K562 (cell line): Measurements from ENCODE around the gene ARHGEF25. TPM values are rescaled to one million over a fixed set of nuclear protein-coding genes. Genes with fewer than 3 reads are reported as not detected.

Experiments
- ARID2 ChIP-seq: fragments of 450-650 bp; IDR thresholded peaks from 2 replicates; pipeline ENCODE4 v1.6.1; 2017; ENCODE audit warnings: antibody characterized with exemption, mild to moderate bottlenecking
- DEAF1 ChIP-seq: fragments of 450-650 bp; formaldehyde crosslinking; IDR thresholded peaks from 2 replicates; pipeline ENCODE4 v1.4.0; 2020; ENCODE audit warnings: mild to moderate bottlenecking, moderate library complexity
- ELF1 ChIP-seq: fragments of 200-800 bp; sonication (Bioruptor generic); IDR thresholded peaks from 2 replicates; pipeline ENCODE4 v1.6.1; 2016; ENCODE audit warnings: missing genetic modification characterization, missing compliant biosample characterization
- ETS1 ChIP-seq: conservative IDR thresholded peaks from 2 replicates; pipeline ENCODE4 v1.6.1; 2011; ENCODE audit warnings: low read depth, mild to moderate bottlenecking, low read length; ENCODE audit not compliant: control insufficient read depth
- FOXK2 ChIP-seq, 2 experiments: fragments of 450-650 bp; IDR thresholded peaks in 1 of 2; conservative IDR thresholded peaks in 1 of 2; 2 replicates each; pipeline ENCODE4 v1.6.1; 2016; ENCODE audit warnings: low read depth in 2 of 2, mild to moderate bottlenecking in 1 of 2
- MGA ChIP-seq: fragments of 450-650 bp; IDR thresholded peaks from 2 replicates; pipeline ENCODE4 v1.6.1; 2016; ENCODE audit warnings: mild to moderate bottlenecking, moderate library complexity
- PCBP1 ChIP-seq: fragments of 200-400 bp; formaldehyde crosslinking; IDR thresholded peaks from 2 replicates; pipeline ENCODE4 v1.6.1; 2018; ENCODE audit warnings: mild to moderate bottlenecking, low read depth, low read length; ENCODE audit not compliant: poor library complexity, severe bottlenecking
- STAG1 ChIP-seq: sonication (generic); formaldehyde crosslinking; IDR thresholded peaks from 2 replicates; pipeline ENCODE4 v1.5.0; 2020; ENCODE audit warnings: missing genetic modification reagents, borderline replicate concordance
- VEZF1 ChIP-seq: fragments of 200-800 bp; sonication (Bioruptor generic); IDR thresholded peaks from 2 replicates; pipeline ENCODE4 v1.6.1; 2017; ENCODE audit warnings: missing genetic modification characterization, missing compliant biosample characterization
- polyA plus RNA-seq, 8 experiments: library from polyadenylated mRNA; depleted of rRNA in 4 of 8; stranded (reverse) in 5 of 8; unstranded in 3 of 8; fragments of >200 nt; fragmentation: Nextera tagmentation in 2 of 8; fragmentation: Illumina TruSeq in 1 of 8; extraction: Ambion mirVana in 2 of 8; extraction: Trizol in 1 of 8; gene quantifications; 2 replicates each; pipeline versions ENCODE4 v1.2.1 to v1.2.3, GENCODE V29; 2011 to 2014; ENCODE audit warnings: inconsistent platforms in 1 of 8, missing spikeins in 1 of 8
- total RNA-seq, 7 experiments: library from RNA; depleted of rRNA in 6 of 7; stranded (reverse); fragments of >200 nt in 6 of 7; fragmentation: Illumina TruSeq in 2 of 7; extraction: Trizol in 2 of 7; gene quantifications; 2 replicates each; pipeline versions ENCODE4 v1.2.1 to v1.2.3, GENCODE V29; 2011 to 2021; ENCODE audit warnings: low replicate concordance in 1 of 7

The ARHGEF25 gene
- total and polyA plus RNA-seq, 9 of the 15 experiments (the other 6 are each of a cell fraction or from before 2014, with no cell fraction given): 0.13 to 17.3 (median 11.6) TPM

GRCh38 chr12:57590864-57591781, 20.1 kb upstream of the ARHGEF25 start, which contains the start of gene PIP4K2C (continued):
- 0 out of 4 replicates have a peak, but pooled peaks of 1 of the 2 experiments have one; percentile 13 for TF ChIP-seq FOXK2 (conservative IDR thresholded peaks at IDR 0.05 in 1 of 2, IDR thresholded peaks at IDR 0.05 in 1 of 2; ENCODE audit: low read depth in 2 of 2)
- TF ChIP-seq ETS1: peak; percentile 87
- peak; percentile 34 for TF ChIP-seq VEZF1
- peak; percentile 73 for TF ChIP-seq MGA
- no peak for TF ChIP-seq ARID2
- TF ChIP-seq PCBP1: no peak
- TF ChIP-seq STAG1 (CRISPR knock-in tag): no peak
- no peak for TF ChIP-seq DEAF1 (CRISPR knock-in tag)
- TF ChIP-seq ELF1 (tag): peak; percentile 96
